Testis (tissue), 2 donors: ENCODE data around the gene CTRB1.

ENCODE experiments used
- POLR2A ChIP-seq: fragments of 450-650 bp; IDR thresholded peaks from one replicate; pipeline ENCODE4 v1.6.1; 2017; ENCODE audit warnings: antibody characterized with exemption, mild to moderate bottlenecking, moderate library complexity
- TF ChIP-seq, protein P1 (sequence below), 3 experiments: fragments of 450-650 bp in 2 of 3; fragments of 200-600 bp in 1 of 3; sonication (generic) in 1 of 3; IDR thresholded peaks; one replicate each; pipeline ENCODE4 v1.5.1; 2016 to 2019; ENCODE audit warnings: antibody characterized with exemption in 3 of 3, mild to moderate bottlenecking in 2 of 3, moderate library complexity in 1 of 3

DNA sequence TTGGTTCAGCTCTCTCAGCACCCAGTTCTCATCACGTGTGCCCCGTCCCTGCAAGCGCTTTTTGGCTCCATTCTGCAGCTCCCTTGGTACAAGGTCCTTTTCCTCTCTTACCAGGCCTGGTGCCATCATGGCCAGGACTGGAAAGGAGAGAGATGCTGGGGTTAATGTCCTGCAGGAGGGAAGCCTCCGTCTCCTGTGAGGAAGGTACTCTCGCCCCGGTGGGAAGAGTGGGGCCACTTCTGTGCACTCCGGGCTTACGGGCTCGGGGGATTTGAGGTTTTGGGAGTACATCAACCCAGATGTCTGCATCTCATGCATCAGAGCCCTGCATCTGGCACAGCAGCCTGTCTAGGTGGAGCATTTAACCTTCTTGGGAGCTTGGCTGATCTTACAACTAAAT is 22.0 kb upstream of the CTRB1 start:
- TF ChIP-seq, protein P1, sequence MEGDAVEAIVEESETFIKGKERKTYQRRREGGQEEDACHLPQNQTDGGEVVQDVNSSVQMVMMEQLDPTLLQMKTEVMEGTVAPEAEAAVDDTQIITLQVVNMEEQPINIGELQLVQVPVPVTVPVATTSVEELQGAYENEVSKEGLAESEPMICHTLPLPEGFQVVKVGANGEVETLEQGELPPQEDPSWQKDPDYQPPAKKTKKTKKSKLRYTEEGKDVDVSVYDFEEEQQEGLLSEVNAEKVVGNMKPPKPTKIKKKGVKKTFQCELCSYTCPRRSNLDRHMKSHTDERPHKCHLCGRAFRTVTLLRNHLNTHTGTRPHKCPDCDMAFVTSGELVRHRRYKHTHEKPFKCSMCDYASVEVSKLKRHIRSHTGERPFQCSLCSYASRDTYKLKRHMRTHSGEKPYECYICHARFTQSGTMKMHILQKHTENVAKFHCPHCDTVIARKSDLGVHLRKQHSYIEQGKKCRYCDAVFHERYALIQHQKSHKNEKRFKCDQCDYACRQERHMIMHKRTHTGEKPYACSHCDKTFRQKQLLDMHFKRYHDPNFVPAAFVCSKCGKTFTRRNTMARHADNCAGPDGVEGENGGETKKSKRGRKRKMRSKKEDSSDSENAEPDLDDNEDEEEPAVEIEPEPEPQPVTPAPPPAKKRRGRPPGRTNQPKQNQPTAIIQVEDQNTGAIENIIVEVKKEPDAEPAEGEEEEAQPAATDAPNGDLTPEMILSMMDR (IDR thresholded peaks at IDR 0.05) = no peak
- no peak for TF ChIP-seq POLR2A
